Natural killer cell (primary cell): ENCODE data around the gene ST8SIA1. TPM values are rescaled to one million over a fixed set of nuclear protein-coding genes. Genes with fewer than 3 reads are reported as not detected.

Experiments
- ATAC-seq, 3 donors: fragments of 150-1000 bp in 2 of 3; fragments of 200-7000 bp in 1 of 3; cut with Tn5 transposase; 1 replicate in 1 of 3; 2 replicates in 2 of 3; pipeline ENCODE4 v1.10.0; 2021; ENCODE audit warnings: mild to moderate bottlenecking in 2 of 3, moderate library complexity in 2 of 3
- DNase-seq, 2 donors: peaks; one replicate each; pipeline versions ENCODE4 v3.0.0 to v3.0.0-alpha.2; 2013 to 2021; ENCODE audit warnings: mixed read lengths in 1 of 2
- H3K27ac ChIP-seq: one replicate; pipeline ENCODE4 v1.5.1; 2013; ENCODE audit warnings: mild to moderate bottlenecking, low read length
- H3K27me3 ChIP-seq: one replicate; pipeline ENCODE4 v1.6.1; 2013; ENCODE audit warnings: low read length; ENCODE audit not compliant: control insufficient read depth, insufficient read depth
- H3K36me3 ChIP-seq: one replicate; pipeline ENCODE4 v1.6.1; 2013; ENCODE audit warnings: low read length; ENCODE audit not compliant: control insufficient read depth, insufficient read depth
- H3K4me1 ChIP-seq: one replicate; pipeline ENCODE4 v1.6.1; 2013; ENCODE audit warnings: low read length; ENCODE audit not compliant: control insufficient read depth, insufficient read depth
- H3K4me3 ChIP-seq: one replicate; pipeline ENCODE4 v1.5.1; 2013; ENCODE audit warnings: low read length
- H3K9me3 ChIP-seq: one replicate; pipeline ENCODE4 v1.6.1; 2013; ENCODE audit warnings: low read length; ENCODE audit not compliant: control insufficient read depth, insufficient read depth
- H3K27ac Mint-ChIP-seq, 2 donors: one replicate each; pipeline ENCODE4 v1.8.0; 2022; ENCODE audit warnings: mild to moderate bottlenecking in 2 of 2, mixed read lengths in 2 of 2, moderate library complexity in 1 of 2
- H3K27me3 Mint-ChIP-seq, 2 donors: one replicate each; pipeline ENCODE4 v1.8.0; 2022; ENCODE audit warnings: low read depth in 2 of 2, mixed read lengths in 2 of 2
- H3K36me3 Mint-ChIP-seq: one replicate; pipeline ENCODE4 v1.8.0; 2022; ENCODE audit warnings: mixed read lengths
- H3K4me1 Mint-ChIP-seq, 2 donors: one replicate each; pipeline ENCODE4 v1.8.0; 2022; ENCODE audit warnings: mixed read lengths in 2 of 2
- H3K4me3 Mint-ChIP-seq: one replicate; pipeline ENCODE4 v1.8.0; 2022; ENCODE audit warnings: mild to moderate bottlenecking, moderate library complexity, mixed read lengths
- H3K9me3 Mint-ChIP-seq, 2 donors: one replicate each; pipeline ENCODE4 v1.8.0; 2022; ENCODE audit warnings: mixed read lengths in 2 of 2
- CTCF ChIP-seq: fragments of 200-600 bp; IDR thresholded peaks from one replicate; pipeline ENCODE4 v1.8.0; 2022; ENCODE audit warnings: antibody characterized with exemption
- WGBS: methylation state at CpG from one replicate; pipeline ENCODE4 v1.1.7; 2013; ENCODE audit warnings: missing lambda C conversion rate; ENCODE audit not compliant: insufficient coverage; 5-methylcytosine and 5-hydroxymethylcytosine counted together
- intact Hi-C: fragments of 100-400 bp; cut with micrococcal nuclease; formaldehyde crosslinking; loops from one replicate; pipeline ENCODE4 v1.14.2; 2022
- total RNA-seq, 4 donors: library from RNA; stranded (reverse); fragments of 120-200 nt in 1 of 4; gene quantifications; one replicate each; pipeline versions ENCODE4 v1.2.3 to v1.2.4, GENCODE V29; 2013 to 2022

Gene ST8SIA1
- total RNA-seq, 3 donors from 2014 or later (not counting 1 experiment from before 2014, with no cell fraction given), result 0.60 to 0.79 TPM; not detected in 1

DNA sequence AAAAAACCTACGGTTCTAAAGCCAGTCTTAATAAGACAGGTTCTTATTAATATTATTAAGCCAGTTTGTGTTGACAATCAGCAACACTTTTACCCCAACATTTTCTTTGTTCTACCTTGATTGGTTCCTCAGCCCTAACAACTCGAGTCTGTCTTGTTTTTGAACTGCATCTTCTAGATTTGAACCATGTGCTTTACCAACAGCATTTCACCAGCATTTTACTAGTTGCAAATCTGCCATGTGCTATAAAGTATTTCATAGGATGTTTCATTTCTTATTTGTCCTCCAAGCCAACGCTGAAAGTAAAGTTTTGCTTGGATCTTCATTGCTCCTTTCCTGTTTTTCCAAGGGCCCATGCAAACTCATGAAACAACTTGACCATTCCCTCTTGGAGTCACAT lies 133.4 kb downstream of the ST8SIA1 start:
- intact Hi-C loops, result no loop called here
- Histone ChIP-seq H3K27ac (no peak overlapping the region), H3K27me3 (no peaks in the 10 kb centered on the region), H3K4me1 (no peaks in the 10 kb centered on the region), H3K36me3 (no peaks in the 10 kb centered on the region), H3K4me3 (no peak overlapping the region), H3K9me3 (no peaks in the 10 kb centered on the region)
- Mint-ChIP-seq H3K9me3 (peaks cover 0 to 6% of the 10 kb centered on the region in 2 donors), H3K36me3 (no peaks in the 10 kb centered on the region), H3K4me3 (no peak overlapping the region), H3K4me1 (no peaks in the 10 kb centered on the region), H3K27ac (no peak overlapping the region), H3K27me3 (peaks cover 9 to 21% of the 10 kb centered on the region in 2 donors)
- ATAC-seq, result no peak
- DNase-seq, result no peak
- WGBS, result 77% methylated on average over 3 of the region's 3 CpGs
- no peak for TF ChIP-seq CTCF

DNA sequence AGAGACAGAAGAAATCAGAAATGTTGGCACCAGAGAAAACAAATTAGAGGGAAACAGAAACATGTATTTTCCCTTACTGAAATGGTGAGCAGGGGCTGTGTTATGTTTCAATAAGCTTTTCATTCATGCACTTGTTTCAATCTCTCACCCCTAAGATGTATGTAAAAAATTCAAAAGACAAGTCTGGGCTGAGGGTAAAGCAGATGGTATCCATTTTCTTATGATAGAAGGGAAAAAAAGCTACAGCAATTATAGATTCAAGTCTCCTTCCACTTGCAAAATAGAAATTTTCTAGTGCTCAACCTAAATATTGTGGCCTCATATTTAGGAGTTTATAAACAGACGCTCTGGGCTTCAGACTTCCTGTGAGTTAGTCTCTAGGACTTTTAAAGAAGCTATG lies 138.3 kb downstream of the ST8SIA1 start:
- Histone ChIP-seq H3K4me3 (no peak overlapping the region), H3K9me3 (no peaks in the 10 kb centered on the region), H3K27ac (no peak overlapping the region), H3K27me3 (no peaks in the 10 kb centered on the region), H3K4me1 (no peaks in the 10 kb centered on the region), H3K36me3 (no peaks in the 10 kb centered on the region)
- no peaks in the 10 kb centered on the region for H3K9me3 Mint-ChIP-seq
- no peak overlapping the region for H3K4me3 Mint-ChIP-seq
- no peaks in the 10 kb centered on the region for H3K36me3 Mint-ChIP-seq
- intact Hi-C loops, result no loop called here
- no peak for TF ChIP-seq CTCF
- WGBS, result 86% methylated on average over 1 of the region's 1 CpG
- DNase-seq (no peak), ATAC-seq (no peak)
- no peaks in the 10 kb centered on the region for H3K4me1 Mint-ChIP-seq
- peaks cover 2 to 7% of the 10 kb centered on the region in 2 donors for H3K27me3 Mint-ChIP-seq
- no peak overlapping the region for H3K27ac Mint-ChIP-seq

GRCh38 chr12:22190969-22191368 lies 143.5 kb downstream of the ST8SIA1 start:
- H3K4me1 ChIP-seq, result no peaks in the 10 kb centered on the region
- Mint-ChIP-seq H3K27ac (no peak overlapping the region), H3K4me1 (no peaks in the 10 kb centered on the region), H3K4me3 (no peak overlapping the region), H3K36me3 (no peaks in the 10 kb centered on the region), H3K9me3 (no peaks in the 10 kb centered on the region), H3K27me3 (peaks cover 2 to 7% of the 10 kb centered on the region in 2 donors)
- intact Hi-C loops, result no loop called here
- H3K27me3 ChIP-seq, result no peaks in the 10 kb centered on the region
- no peak overlapping the region for H3K27ac ChIP-seq
- DNase-seq, result no peak
- H3K9me3 ChIP-seq, result no peaks in the 10 kb centered on the region
- ATAC-seq, result no peak
- H3K36me3 ChIP-seq, result no peaks in the 10 kb centered on the region
- TF ChIP-seq CTCF, result no peak
- H3K4me3 ChIP-seq, result no peak overlapping the region
- WGBS, result no CpG with 5 or more reads among the region's 1 CpG

- no peak overlapping the region for H3K27ac Mint-ChIP-seq
- Histone ChIP-seq H3K27ac (no peak overlapping the region), H3K4me3 (no peak overlapping the region), H3K9me3 (no peaks in the 10 kb centered on the region), H3K36me3 (no peaks in the 10 kb centered on the region), H3K4me1 (no peaks in the 10 kb centered on the region), H3K27me3 (no peaks in the 10 kb centered on the region)
- intact Hi-C loops, result no loop called here
- DNase-seq (no peak), ATAC-seq (no peak)
- H3K36me3 Mint-ChIP-seq, result no peaks in the 10 kb centered on the region
- H3K27me3 Mint-ChIP-seq, result peaks cover 0 to 18% of the 10 kb centered on the region in 2 donors
- 97% methylated on average over 3 of the region's 3 CpGs for WGBS
- no peaks in the 10 kb centered on the region for H3K4me1 Mint-ChIP-seq
- H3K4me3 Mint-ChIP-seq, result no peak overlapping the region
- H3K9me3 Mint-ChIP-seq, result no peaks in the 10 kb centered on the region
- TF ChIP-seq CTCF, result no peak
These were observed 146.1 kb downstream of the ST8SIA1 start for GRCh38 chr12:22188431-22188830.
